Limb (tissue), 2 donors: Measurements from ENCODE around the gene NFXL1.

Experiments
- DNase-seq, 2 donors: peaks; one replicate each; pipeline ENCODE4 v3.0.0-alpha.2; 2016; ENCODE audit errors: extremely low spot score in 2 of 2

The NFXL1 gene

GRCh38 chr4:47891928-47892327, 22.5 kb downstream of the NFXL1 start:
- no peak for DNase-seq

DNA sequence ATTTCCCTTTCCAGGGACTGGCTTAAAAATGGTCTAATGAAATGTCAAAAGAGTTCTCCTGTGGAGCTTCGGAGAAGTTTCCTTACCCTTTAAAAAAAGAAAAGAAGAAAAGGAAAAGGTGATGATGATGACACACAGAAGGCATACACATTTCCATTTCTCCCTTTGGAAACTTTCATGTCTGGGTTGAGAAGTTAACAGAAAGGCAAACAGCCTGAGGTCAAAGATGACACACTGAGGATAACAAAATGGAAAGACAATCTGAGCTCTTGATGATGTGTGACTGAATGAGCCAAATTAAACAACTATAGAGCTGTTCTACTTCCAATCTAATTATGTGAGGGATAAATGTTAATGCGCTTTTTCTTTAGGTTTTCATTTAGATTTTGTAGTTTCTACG, 32.2 kb downstream of the NFXL1 start:
- DNase-seq, result no peak

GRCh38 chr4:47879458-47879857, 34.9 kb downstream of the NFXL1 start:
- no peak for DNase-seq

DNA sequence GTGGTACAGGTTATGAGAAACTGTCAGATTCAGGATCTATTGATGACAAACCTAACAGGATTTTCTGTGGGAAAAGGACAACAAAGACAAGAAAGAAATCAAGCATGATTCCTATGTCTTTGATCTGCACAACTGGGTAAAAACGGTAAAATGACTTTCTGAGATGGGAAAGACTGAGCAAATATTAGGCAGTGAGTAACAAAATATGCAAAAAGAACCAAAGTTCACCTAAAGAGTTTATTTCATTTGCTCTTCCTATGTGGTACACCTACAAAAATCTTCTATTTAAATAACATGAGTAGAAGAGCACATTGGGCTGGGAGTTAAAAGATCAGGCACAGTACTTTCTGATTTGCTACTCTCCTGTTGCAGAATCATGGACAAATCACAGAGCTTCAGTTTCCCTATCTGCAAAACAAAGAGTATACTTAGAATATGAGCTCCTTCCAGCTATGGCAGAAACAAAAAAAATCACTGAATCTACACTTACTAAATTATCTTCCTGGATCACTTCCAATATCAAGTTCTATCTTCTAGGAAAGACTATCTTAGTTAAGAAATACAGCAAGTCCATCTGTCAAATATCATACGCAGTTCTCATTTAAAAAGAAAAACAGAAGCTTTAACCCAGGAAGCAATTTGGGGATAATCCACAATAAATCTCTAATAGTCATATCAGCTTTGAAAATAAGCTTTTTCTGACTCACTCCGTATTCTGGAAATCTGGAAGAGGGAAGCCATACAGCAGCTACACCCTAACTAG, 37.4 kb downstream of the NFXL1 start:
- DNase-seq, result no peak

- DNase-seq, result no peak
Measured at GRCh38 chr4:47876310-47876709, 38.1 kb downstream of the NFXL1 start.

GRCh38 chr4:47873877-47874541, 40.4 kb downstream of the NFXL1 start:
- DNase-seq, result no peak

DNA sequence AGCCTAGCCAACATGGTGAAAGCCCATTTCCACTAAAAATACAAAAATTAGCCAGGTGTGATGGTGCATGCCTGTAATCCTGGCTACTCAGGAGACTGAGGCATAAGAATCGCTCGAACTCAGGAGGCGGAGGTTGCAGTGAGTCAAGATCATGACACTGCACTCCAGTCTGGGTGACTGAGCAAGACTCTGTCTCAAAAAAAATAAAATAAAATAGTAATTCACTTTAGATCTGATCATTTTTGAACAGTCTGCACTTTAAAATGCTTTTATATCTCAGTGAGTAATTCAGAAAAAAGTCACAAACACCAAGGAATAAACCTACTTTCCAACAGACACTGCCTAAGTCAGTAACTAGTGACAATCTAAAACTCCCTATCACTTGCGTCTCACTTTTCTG, 50.9 kb downstream of the NFXL1 start:
- no peak for DNase-seq

- no peak for DNase-seq
Measured at GRCh38 chr4:47862297-47862696, 52.1 kb downstream of the NFXL1 start.

DNA sequence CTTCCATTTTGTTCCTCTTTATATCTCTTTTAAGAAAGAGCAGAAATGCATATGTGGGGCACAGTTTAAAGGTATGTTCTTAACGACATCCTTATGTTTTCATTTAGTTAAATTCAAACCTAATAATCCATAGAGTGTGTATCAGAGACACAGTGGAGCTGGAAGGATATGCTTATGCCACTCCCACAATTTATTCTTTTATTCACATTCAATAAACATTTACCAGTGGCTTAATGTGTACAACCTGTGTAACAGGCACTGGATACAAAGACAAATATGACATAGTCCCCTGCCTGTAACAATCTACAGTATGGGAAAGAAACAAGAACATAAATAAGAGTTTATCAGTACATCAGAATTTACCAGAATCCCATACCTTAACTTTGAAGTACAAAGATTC, 54.1 kb downstream of the NFXL1 start:
- no peak for DNase-seq

GRCh38 chr4:47858006-47858405, 56.4 kb downstream of the NFXL1 start:
- no peak for DNase-seq

DNA sequence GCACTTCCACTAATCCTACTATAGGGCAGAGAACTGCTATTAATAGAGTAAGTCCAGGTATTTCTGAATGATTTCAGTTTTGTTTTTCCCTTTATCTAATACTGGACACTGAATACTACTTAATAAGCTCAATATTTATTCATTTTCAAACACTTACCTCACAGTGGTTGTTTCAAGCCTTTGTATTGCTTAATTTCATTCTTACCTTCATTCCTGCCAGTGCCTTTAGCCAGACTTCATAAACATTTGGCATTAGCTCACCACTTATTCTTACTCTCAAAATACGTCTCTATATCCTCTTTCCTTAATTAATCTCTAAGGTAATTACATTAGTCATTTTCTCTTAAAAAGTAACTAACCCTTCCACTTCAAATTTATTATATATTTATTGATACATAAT, 57.7 kb downstream of the NFXL1 start:
- no peak for DNase-seq

- no peak for DNase-seq
Measured at GRCh38 chr4:47855350-47855749, 59.0 kb downstream of the NFXL1 start.

DNA sequence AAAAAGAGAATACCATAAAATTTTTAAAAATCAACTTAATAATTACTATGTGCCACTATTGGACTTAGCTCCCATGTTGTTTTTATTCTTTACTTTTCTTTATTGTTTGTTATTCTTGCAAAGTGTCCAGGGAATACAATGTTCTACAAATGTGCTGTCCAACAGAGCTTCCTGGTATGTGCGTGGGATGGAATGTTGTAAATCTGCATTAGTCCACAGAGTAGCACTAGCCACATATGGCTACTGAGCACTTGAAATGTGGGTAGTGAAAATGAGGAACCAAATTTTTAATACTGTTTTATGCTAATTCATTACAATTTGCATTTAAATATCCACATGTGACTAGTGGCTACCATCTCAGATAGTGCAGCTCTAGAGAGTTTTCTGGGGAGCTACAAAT, 62.2 kb downstream of the NFXL1 start:
- DNase-seq, result no peak

DNA sequence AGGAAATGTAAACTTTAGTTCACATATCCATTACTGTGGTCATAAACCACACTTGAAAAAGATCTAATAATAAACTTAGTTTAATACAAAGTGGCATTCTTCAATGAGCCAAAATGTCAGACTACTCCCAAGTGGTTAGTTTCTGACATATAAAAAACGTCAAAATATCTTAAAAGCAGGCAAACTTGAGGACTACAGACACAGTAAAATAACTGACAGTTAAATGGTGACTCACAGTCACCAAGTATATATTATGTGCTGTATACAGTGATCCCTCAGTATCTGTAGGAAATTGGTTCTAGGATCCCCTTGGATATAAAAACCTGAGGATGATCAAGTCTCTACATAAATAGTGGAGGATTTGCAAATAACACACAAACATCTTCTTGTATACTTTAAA, 64.9 kb downstream of the NFXL1 start:
- no peak for DNase-seq

DNA sequence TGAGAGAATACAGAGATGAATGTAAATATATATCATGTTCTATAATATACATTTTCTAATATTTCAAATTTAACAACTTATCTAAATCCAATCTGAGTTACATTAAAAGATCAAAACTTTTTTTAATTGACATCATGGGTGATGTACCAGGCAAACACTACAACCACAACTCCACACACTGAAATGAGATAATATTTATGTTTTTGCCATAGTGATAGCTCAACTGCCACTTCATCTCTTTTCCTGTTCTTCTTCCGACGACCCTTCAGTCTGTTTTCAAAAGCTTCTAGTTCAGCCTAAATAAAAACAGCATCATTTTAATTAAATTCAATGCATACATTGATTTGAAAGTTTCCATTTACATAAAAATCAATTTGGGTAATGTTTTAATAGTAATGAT, 66.3 kb downstream of the NFXL1 start:
- DNase-seq, result no peak

DNA sequence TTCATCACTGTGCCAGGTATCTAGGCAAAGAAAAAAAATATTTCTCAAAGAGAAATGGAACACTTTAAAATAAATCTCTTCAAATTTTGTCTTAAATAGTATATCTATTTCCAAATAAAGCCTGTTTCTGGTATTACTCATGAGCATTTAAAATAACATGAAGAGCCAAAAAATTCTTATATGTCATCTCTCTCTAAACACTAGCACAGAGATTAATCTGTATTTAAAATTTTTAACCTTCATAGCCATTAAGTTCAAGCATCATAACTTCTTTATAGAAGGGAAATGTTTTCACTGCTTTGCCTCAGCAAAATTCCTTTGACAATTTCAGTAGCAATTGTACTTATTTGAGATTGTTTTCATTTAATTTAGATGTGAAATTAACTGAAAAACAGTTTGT, 71.4 kb downstream of the NFXL1 start:
- no peak for DNase-seq

DNA sequence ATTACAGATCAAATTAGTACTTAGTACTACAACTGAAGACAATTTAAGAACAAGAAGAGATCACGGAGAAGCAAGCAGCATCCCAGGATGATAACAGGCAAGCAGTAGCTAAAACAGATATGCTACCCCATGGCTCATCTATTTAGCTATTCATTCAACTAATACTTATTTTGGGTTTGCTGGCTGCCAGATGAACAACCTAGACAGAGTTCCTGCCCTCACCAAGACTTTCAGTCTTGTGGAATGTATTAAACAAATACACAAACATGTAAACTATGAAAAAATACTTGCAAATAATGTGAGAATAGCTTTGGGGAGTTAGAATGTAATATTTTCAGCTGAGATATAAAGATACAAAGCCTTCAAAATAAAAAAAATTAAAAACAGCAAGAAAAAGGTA, 74.1 kb downstream of the NFXL1 start:
- DNase-seq, result no peak

DNA sequence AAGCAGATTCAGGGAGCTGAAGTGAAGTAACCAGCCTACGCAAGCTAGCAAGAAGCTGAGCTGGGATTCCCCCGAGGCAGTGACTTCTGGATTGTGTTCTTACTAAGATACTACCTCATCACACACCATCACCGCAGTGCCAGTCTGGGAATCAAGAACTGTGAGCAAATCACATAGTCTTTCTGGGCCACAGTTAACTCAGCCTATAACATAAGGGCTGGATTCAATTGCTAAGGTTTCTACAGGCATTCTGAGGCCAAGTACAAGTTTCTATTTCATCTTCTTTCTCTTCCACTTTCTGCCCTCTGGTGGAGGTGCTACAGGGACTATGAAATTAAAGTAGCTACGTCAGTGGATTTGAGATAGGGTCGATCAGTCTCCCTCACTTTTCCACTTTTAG, 75.1 kb downstream of the NFXL1 start:
- peak in 1 of 2 donors; percentile 36 for DNase-seq

- no peak for DNase-seq
Measured at GRCh38 chr4:47838445-47838844, 75.9 kb downstream of the NFXL1 start.

DNA sequence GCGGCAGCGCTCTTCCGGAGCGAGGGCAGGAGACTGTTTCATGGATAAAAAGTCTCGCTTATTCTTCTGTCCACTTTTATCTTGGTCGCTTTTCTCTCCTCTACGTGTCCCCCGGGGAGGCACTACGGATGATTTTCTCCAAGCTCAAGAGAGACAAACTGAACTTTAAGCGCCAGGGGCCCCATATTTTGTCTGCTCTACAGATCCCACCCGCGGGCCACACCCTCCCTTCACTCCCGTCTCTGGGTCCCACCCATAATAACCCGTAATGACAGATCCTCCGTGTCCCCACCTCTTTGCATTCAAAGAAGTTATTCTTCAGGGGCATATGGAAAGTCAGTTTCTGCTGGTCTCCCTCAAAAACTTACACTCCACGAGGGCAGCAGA, 76.5 kb downstream of the NFXL1 start, which contains the start of gene CORIN:
Gene CORIN, minus strand, starts transcription at position 160 of the 387 bp plus-strand sequence. Its CDS starts 118 bp downstream, at position 42.
- no peak for DNase-seq

DNA sequence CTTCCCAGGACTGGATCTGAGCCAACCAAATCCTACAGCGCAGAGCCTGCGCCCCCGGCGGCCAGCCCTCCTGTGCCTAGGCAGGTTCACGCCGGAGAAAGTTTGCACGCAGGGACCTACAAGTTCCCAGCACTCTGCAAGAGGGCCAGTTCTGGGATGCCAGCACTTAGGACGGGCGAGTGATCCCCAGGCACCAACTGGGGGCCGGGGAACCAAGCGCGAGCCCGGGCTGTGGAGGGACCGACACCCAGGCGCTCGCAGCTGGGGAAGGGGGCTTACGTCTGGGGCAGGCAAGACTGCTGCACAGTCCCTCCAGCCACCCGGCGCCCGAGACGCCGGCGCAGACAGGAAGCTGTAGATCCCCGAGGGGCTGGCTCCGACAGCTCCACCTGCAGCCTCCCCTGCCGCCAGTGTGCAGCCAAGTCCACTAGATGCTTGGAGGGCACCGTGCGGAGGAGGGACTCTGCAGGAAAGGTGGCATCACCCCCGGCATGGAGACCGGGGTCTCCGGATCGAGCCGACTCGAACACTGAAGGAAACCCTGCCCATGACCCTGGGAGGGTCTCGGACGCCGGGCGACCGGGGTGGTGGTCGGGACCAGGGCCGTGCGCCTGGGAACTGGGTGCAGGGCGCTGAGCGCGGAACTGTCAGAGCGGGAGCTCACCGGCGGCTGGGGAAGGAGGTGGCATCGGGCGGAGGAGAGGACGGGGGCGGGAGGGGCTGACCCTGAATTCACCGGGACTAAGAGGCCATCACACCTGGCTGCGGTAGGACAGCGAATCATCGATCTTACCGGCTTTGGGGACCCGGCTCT, 77.1 kb downstream of the NFXL1 start:
- peak in 1 of 2 donors; percentile 64 for DNase-seq

DNA sequence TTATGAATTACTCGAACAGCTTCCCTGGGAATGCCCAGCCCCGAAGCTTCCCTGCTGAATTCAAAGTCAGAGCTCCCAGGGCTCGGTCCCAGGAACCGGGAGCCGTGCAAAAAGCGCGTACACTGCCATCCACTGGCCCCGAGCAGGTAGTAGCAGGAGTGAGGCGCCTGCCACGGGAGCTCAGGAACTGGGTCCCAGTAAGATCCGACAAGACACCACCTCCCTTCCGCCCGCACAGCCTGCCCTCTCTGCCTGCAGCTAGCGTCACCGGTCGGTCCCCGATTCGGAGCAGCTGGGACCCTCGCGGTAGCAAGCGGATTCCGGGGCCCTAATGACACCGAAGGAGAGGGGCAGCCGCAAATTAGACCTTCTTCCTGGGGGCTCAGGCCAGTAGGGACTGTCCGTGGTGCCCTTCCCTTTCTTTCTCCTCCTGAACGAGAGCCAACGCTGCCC, 77.7 kb downstream of the NFXL1 start:
- peak; percentile 79 to 81 for DNase-seq
